Keratinocyte (primary cell): ENCODE results near the gene CRK. TPM values are rescaled to one million over a fixed set of nuclear protein-coding genes. Genes with fewer than 3 reads are reported as not detected.
A peak's percentile ranks its signal among the peaks of the same experiment; 100 is the strongest.

Experiments
- DNase-seq: peaks from one replicate; pipeline ENCODE4 v3.0.0-alpha.2; 2011; ENCODE audit warnings: low read depth, missing footprints, low spot score
- FAIRE-seq: peaks from 2 replicates; lab custom pipeline; 2011; peaks lifted over from hg19 to GRCh38; lab: Jason Lieb, UNC
- H2AFZ ChIP-seq: 2 replicates; pipeline ENCODE4 v1.6.0; 2012; ENCODE audit warnings: low read length, control low read depth, inconsistent platforms; ENCODE audit not compliant: control insufficient read depth
- H3K27ac ChIP-seq: 2 replicates; pipeline ENCODE4 v1.5.1; 2011; ENCODE audit warnings: low read length; ENCODE audit not compliant: control insufficient read depth, insufficient read depth
- H3K27me3 ChIP-seq: 3 replicates; pipeline ENCODE4 v1.6.0; 2011; ENCODE audit warnings: low read length; ENCODE audit not compliant: control insufficient read depth, insufficient read depth; ENCODE audit errors: extremely low read depth
- H3K36me3 ChIP-seq, 2 experiments: 2 replicates in 1 of 2; 3 replicates in 1 of 2; pipeline ENCODE4 v1.5.1; 2011; ENCODE audit warnings: low read length in 2 of 2, mild to moderate bottlenecking in 1 of 2; ENCODE audit not compliant: control insufficient read depth in 2 of 2, insufficient read depth in 2 of 2; ENCODE audit errors: extremely low read depth in 1 of 2
- H3K4me1 ChIP-seq: 3 replicates; pipeline ENCODE4 v1.5.1; 2011; ENCODE audit warnings: low read length; ENCODE audit not compliant: control insufficient read depth, insufficient read depth; ENCODE audit errors: extremely low read depth
- H3K4me2 ChIP-seq: 3 replicates; pipeline ENCODE4 v1.6.0; 2011; ENCODE audit warnings: low read depth, low read length; ENCODE audit not compliant: control insufficient read depth, insufficient read depth; ENCODE audit errors: extremely low read depth
- H3K4me3 ChIP-seq, 3 experiments: fragments of 200-600 bp in 1 of 3; sonication (generic) in 1 of 3; 2 replicates in 2 of 3; 3 replicates in 1 of 3; pipeline ENCODE4 v1.5.1; 2011 to 2016; ENCODE audit warnings: low read length in 3 of 3, mild to moderate bottlenecking in 3 of 3, control low read depth in 2 of 3, inconsistent platforms in 1 of 3, low read depth in 1 of 3, mixed read lengths in 1 of 3, mixed run types in 1 of 3, moderate library complexity in 1 of 3; ENCODE audit not compliant: control insufficient read depth in 2 of 3, insufficient read depth in 2 of 3; ENCODE audit errors: extremely low read depth in 1 of 3
- H3K79me2 ChIP-seq: 2 replicates; pipeline ENCODE4 v1.6.0; 2012; ENCODE audit warnings: low read length; ENCODE audit not compliant: control insufficient read depth, insufficient read depth
- H3K9ac ChIP-seq: 3 replicates; pipeline ENCODE4 v1.6.0; 2011; ENCODE audit warnings: low read length; ENCODE audit not compliant: control insufficient read depth, insufficient read depth; ENCODE audit errors: extremely low read depth
- H3K9me1 ChIP-seq: 3 replicates; pipeline ENCODE4 v1.6.0; 2011; ENCODE audit warnings: low read length; ENCODE audit not compliant: control insufficient read depth, insufficient read depth; ENCODE audit errors: extremely low read depth
- H3K9me3 ChIP-seq: 2 replicates; pipeline ENCODE4 v1.5.1; 2012; ENCODE audit warnings: low read depth, low read length; ENCODE audit not compliant: control insufficient read depth
- H4K20me1 ChIP-seq: 3 replicates; pipeline ENCODE4 v1.6.0; 2011; ENCODE audit warnings: low read length; ENCODE audit not compliant: control insufficient read depth, insufficient read depth; ENCODE audit errors: extremely low read depth
- EZH2 ChIP-seq: IDR thresholded peaks from one replicate; pipeline ENCODE4 v1.6.1; 2012; ENCODE audit warnings: inconsistent platforms, mild to moderate bottlenecking, low read length, moderate library complexity
- dilution Hi-C: fragments of 300-500 bp; cut with MboI; formaldehyde crosslinking; loops from one replicate; pipeline ENCODE4 v1.7.0; 2020; ENCODE audit warnings: low sequenced_read_pairs; ENCODE audit not compliant: extremely low pct_ligation_motif_present
- polyA plus RNA-seq, 5 experiments: library from polyadenylated mRNA; depleted of rRNA in 3 of 5; stranded (reverse) in 3 of 5; stranded (forward) in 1 of 5; unstranded in 1 of 5; fragments of >200 nt; gene quantifications; 1 replicate in 1 of 5; 2 replicates in 3 of 5; 3 replicates in 1 of 5; pipeline versions ENCODE4 v1.2.1 to v1.2.3, GENCODE V29; 2011 to 2012; ENCODE audit warnings: missing spikeins in 2 of 5, low read depth in 1 of 5, low replicate concordance in 1 of 5
- TF ChIP-seq, protein P1 (sequence below), 3 experiments: IDR thresholded peaks in 1 of 3; conservative IDR thresholded peaks in 1 of 3; optimal IDR thresholded peaks in 1 of 3; 2 replicates in 2 of 3; 3 replicates in 1 of 3; pipeline versions ENCODE3 to v1.5.1; 2011; ENCODE audit warnings: low read length in 3 of 3, mild to moderate bottlenecking in 3 of 3, moderate library complexity in 2 of 3, control low read depth in 1 of 3, inconsistent platforms in 1 of 3; ENCODE audit not compliant: insufficient read depth in 2 of 3; ENCODE audit errors: extremely low read depth in 1 of 3

CRK gene
- polyA plus RNA-seq, 1 donor (not counting 4 experiments of a cell fraction or from before 2014, with no cell fraction given) = 127 TPM

DNA sequence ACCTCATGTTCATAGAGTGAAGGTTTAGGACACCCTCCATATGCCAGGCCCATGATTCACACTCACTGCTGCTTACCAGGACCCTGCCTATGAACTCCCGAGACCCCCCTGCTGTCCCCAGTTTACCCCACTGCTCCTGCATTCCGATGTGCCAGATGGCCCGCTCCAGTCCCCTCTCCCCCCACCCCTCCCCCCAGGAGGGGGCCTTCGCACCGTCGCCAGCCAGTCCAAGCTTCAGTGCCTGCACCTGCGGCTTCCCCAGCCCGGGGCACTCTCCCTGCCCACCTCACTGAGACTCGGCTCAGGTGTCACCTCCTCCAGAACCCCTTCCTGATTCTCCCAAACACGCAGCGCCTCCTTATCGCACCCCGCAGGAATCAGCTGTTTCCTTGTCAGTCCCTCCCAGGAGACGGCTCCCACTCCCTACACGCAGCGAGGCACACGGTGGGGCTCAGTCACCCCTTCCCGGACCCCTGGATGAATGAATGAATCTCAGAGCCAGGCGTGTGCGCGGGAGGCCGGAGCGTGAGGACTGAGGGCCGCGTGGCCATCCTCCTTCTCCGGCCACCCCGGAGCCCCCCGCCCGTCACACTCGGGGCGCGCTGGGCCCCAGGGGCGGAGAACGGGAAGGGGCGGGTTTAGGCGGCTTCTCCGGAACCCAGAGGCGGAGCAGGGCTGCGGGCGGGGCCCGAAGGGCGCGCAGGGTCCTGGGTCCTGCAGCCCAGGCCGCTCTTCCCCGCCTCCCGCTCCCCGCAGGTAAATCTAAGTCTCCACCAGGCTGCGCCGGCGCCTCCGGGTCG is 34.8 kb upstream of the CRK start:
- dilution Hi-C loops = no loop called here
- Histone ChIP-seq H4K20me1 (no peaks in the 10 kb centered on the region), H3K9me3 (no peaks in the 10 kb centered on the region), H3K36me3 (no peaks in the 10 kb centered on the region), H3K79me2 (peaks cover 17% of the 10 kb centered on the region), H3K4me1 (peaks cover 39% of the 10 kb centered on the region), H3K4me3 (peak overlapping the region; percentile 75 to 80 (median 76)), H2AFZ (peak overlapping the region; percentile 36), H3K4me2 (peak overlapping the region; percentile 82), H3K27ac (peak overlapping the region; percentile 49), H3K9ac (peak overlapping the region; percentile 79), H3K9me1 (no peaks in the 10 kb centered on the region), H3K27me3 (no peaks in the 10 kb centered on the region)
- no peak for FAIRE-seq
- TF ChIP-seq EZH2 = no peak
- TF ChIP-seq, protein P1, sequence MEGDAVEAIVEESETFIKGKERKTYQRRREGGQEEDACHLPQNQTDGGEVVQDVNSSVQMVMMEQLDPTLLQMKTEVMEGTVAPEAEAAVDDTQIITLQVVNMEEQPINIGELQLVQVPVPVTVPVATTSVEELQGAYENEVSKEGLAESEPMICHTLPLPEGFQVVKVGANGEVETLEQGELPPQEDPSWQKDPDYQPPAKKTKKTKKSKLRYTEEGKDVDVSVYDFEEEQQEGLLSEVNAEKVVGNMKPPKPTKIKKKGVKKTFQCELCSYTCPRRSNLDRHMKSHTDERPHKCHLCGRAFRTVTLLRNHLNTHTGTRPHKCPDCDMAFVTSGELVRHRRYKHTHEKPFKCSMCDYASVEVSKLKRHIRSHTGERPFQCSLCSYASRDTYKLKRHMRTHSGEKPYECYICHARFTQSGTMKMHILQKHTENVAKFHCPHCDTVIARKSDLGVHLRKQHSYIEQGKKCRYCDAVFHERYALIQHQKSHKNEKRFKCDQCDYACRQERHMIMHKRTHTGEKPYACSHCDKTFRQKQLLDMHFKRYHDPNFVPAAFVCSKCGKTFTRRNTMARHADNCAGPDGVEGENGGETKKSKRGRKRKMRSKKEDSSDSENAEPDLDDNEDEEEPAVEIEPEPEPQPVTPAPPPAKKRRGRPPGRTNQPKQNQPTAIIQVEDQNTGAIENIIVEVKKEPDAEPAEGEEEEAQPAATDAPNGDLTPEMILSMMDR (optimal IDR thresholded peaks at IDR 0.05 in 1 of 3, IDR thresholded peaks at IDR 0.05 in 1 of 3, conservative IDR thresholded peaks at IDR 0.05 in 1 of 3; ENCODE audit: extremely low read depth in 1 of 3, insufficient read depth in 2 of 3, low read length in 3 of 3) = no peak
- no peak for DNase-seq

DNA sequence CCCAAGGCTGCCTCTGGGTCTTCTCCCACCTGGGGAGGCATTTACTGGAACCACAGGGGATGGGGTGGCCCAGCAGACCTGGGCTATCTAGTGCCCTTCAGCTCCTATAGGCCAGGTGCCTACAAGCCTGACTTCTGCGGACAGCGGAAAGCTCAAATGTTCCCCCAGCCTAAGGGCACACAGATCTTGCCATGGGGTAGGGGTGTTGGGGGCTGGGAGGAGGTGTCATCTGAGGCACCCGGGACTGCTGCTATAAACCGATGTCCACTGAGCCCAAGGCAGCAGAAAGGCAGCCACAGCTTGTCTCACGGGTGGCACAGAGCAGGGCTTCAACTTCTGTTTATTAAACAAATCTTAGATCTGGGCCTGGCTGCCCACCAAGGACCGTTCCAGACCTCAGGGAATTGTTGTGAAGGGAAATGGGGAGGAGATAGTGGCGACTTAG is 32.8 kb upstream of the CRK start:
- dilution Hi-C loops = no loop called here

More for the DNA sequence above, 32.8 kb upstream of the CRK start:
- Histone ChIP-seq H3K9ac (no peak overlapping the region), H4K20me1 (no peaks in the 10 kb centered on the region), H3K27ac (peak overlapping the region; percentile 61), H3K36me3 (no peaks in the 10 kb centered on the region), H3K9me3 (no peaks in the 10 kb centered on the region), H3K4me3 (peak overlapping the region in 2 of 3 experiments; percentile 51 to 61), H3K4me2 (peak overlapping the region; percentile 70), H2AFZ (no peak overlapping the region), H3K9me1 (no peaks in the 10 kb centered on the region), H3K79me2 (peaks cover 29% of the 10 kb centered on the region), H3K4me1 (peaks cover 32% of the 10 kb centered on the region), H3K27me3 (no peaks in the 10 kb centered on the region)
- DNase-seq (no peak), FAIRE-seq (no peak)
- TF ChIP-seq EZH2 = no peak
- TF ChIP-seq, protein P1 (optimal IDR thresholded peaks at IDR 0.05 in 1 of 3, IDR thresholded peaks at IDR 0.05 in 1 of 3, conservative IDR thresholded peaks at IDR 0.05 in 1 of 3; ENCODE audit: extremely low read depth in 1 of 3, insufficient read depth in 2 of 3, low read length in 3 of 3) = no peak
